Glutamatergic neuron (in vitro differentiated cells): ENCODE measurements around the gene RBFOX2. TPM values are rescaled to one million over a fixed set of nuclear protein-coding genes. Genes with fewer than 3 reads are reported as not detected.

Experiments used
- DNase-seq: peaks from one replicate; pipeline ENCODE4 v3.0.0; 2022
- H3K27ac Mint-ChIP-seq: one replicate; pipeline ENCODE4 v1.8.0; 2020; ENCODE audit warnings: mild to moderate bottlenecking, mixed read lengths, inconsistent platforms; ENCODE audit not compliant: unreplicated experiment
- H3K27me3 Mint-ChIP-seq: one replicate; pipeline ENCODE4 v1.8.0; 2020; ENCODE audit warnings: mild to moderate bottlenecking, moderate library complexity, mixed read lengths, inconsistent platforms; ENCODE audit not compliant: unreplicated experiment
- H3K36me3 Mint-ChIP-seq: one replicate; pipeline ENCODE4 v1.8.0; 2020; ENCODE audit warnings: mild to moderate bottlenecking, mixed read lengths, inconsistent platforms; ENCODE audit not compliant: unreplicated experiment
- H3K4me1 Mint-ChIP-seq: one replicate; pipeline ENCODE4 v1.8.0; 2020; ENCODE audit warnings: mild to moderate bottlenecking, low read depth, mixed read lengths, inconsistent platforms; ENCODE audit not compliant: unreplicated experiment
- H3K4me3 Mint-ChIP-seq: one replicate; pipeline ENCODE4 v1.8.0; 2020; ENCODE audit warnings: mild to moderate bottlenecking, mixed read lengths, inconsistent platforms; ENCODE audit not compliant: unreplicated experiment
- H3K9me3 Mint-ChIP-seq: one replicate; pipeline ENCODE4 v1.8.0; 2020; ENCODE audit warnings: mild to moderate bottlenecking, moderate library complexity, mixed read lengths, inconsistent platforms; ENCODE audit not compliant: unreplicated experiment
- CTCF ChIP-seq: fragments of 200-600 bp; sonication (generic); IDR thresholded peaks from one replicate; pipeline ENCODE4 v1.5.0; 2021; ENCODE audit not compliant: partially characterized antibody, unreplicated experiment
- total RNA-seq: library from RNA; stranded (reverse); fragmentation: NEBNext Ultra II Directional; extraction: Animal tissue kit (Norgen Biotek cat#: 25700); gene quantifications from one replicate; pipeline ENCODE4 v1.2.1, GENCODE V29; 2021; ENCODE audit not compliant: unreplicated experiment

RBFOX2 gene
- total RNA-seq, 1 donor from 2014 or later = 380 TPM

- Mint-ChIP-seq H3K4me1 (peaks cover 15% of the 10 kb centered on the region), H3K4me3 (peak overlapping the region; percentile 99), H3K27ac (peak overlapping the region; percentile 99), H3K9me3 (peaks cover 9% of the 10 kb centered on the region), H3K36me3 (no peaks in the 10 kb centered on the region), H3K27me3 (peaks cover 6% of the 10 kb centered on the region)
- no peak for TF ChIP-seq CTCF
- DNase-seq = no peak
Observed at GRCh38 chr22:35834061-35834460, 194.6 kb downstream of the RBFOX2 start.

- H3K4me3 Mint-ChIP-seq = no peak overlapping the region
- no peaks in the 10 kb centered on the region for H3K9me3 Mint-ChIP-seq
- no peaks in the 10 kb centered on the region for H3K36me3 Mint-ChIP-seq
- no peaks in the 10 kb centered on the region for H3K27me3 Mint-ChIP-seq
- peaks cover 16% of the 10 kb centered on the region for H3K4me1 Mint-ChIP-seq
- H3K27ac Mint-ChIP-seq = no peak overlapping the region
- TF ChIP-seq CTCF = no peak
- DNase-seq = no peak
Observed at GRCh38 chr22:35830305-35830704, 198.3 kb downstream of the RBFOX2 start.

- no peak for TF ChIP-seq CTCF
- no peak for DNase-seq
- Mint-ChIP-seq H3K27me3 (no peaks in the 10 kb centered on the region), H3K4me3 (no peak overlapping the region), H3K4me1 (peaks cover 34% of the 10 kb centered on the region), H3K27ac (no peak overlapping the region), H3K36me3 (no peaks in the 10 kb centered on the region), H3K9me3 (peaks cover 2% of the 10 kb centered on the region)
Observed at GRCh38 chr22:35824256-35824655, 204.4 kb downstream of the RBFOX2 start.

- DNase-seq = no peak
- no peaks in the 10 kb centered on the region for H3K27me3 Mint-ChIP-seq
- no peak for TF ChIP-seq CTCF
- peaks cover 4% of the 10 kb centered on the region for H3K9me3 Mint-ChIP-seq
- H3K4me3 Mint-ChIP-seq = no peak overlapping the region
- no peak overlapping the region for H3K27ac Mint-ChIP-seq
- H3K4me1 Mint-ChIP-seq = peaks cover 38% of the 10 kb centered on the region
- no peaks in the 10 kb centered on the region for H3K36me3 Mint-ChIP-seq
Observed at GRCh38 chr22:35821654-35822053, 207.0 kb downstream of the RBFOX2 start.

- Mint-ChIP-seq H3K36me3 (no peaks in the 10 kb centered on the region), H3K9me3 (peaks cover 4% of the 10 kb centered on the region), H3K27me3 (no peaks in the 10 kb centered on the region), H3K4me1 (peaks cover 46% of the 10 kb centered on the region), H3K4me3 (no peak overlapping the region), H3K27ac (no peak overlapping the region)
- DNase-seq = no peak
- no peak for TF ChIP-seq CTCF
Observed at GRCh38 chr22:35819421-35819820, 209.2 kb downstream of the RBFOX2 start.
